ENCODE results near the gene KMT5B. TPM values are rescaled to one million over a fixed set of nuclear protein-coding genes. Genes with fewer than 3 reads are reported as not detected.

KMT5B gene
- total RNA-seq, 1 donor from 2014 or later = 59.4 TPM

- peaks cover 48% of the 10 kb centered on the region for H3K36me3 Mint-ChIP-seq (ENCODE audit: unreplicated experiment)
- H3K4me3 Mint-ChIP-seq (ENCODE audit: unreplicated experiment) = no peak overlapping the region
- TF ChIP-seq, protein P1, sequence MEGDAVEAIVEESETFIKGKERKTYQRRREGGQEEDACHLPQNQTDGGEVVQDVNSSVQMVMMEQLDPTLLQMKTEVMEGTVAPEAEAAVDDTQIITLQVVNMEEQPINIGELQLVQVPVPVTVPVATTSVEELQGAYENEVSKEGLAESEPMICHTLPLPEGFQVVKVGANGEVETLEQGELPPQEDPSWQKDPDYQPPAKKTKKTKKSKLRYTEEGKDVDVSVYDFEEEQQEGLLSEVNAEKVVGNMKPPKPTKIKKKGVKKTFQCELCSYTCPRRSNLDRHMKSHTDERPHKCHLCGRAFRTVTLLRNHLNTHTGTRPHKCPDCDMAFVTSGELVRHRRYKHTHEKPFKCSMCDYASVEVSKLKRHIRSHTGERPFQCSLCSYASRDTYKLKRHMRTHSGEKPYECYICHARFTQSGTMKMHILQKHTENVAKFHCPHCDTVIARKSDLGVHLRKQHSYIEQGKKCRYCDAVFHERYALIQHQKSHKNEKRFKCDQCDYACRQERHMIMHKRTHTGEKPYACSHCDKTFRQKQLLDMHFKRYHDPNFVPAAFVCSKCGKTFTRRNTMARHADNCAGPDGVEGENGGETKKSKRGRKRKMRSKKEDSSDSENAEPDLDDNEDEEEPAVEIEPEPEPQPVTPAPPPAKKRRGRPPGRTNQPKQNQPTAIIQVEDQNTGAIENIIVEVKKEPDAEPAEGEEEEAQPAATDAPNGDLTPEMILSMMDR (IDR thresholded peaks at IDR 0.05) = no peak
- no peak overlapping the region for H3K27ac Mint-ChIP-seq (ENCODE audit: unreplicated experiment)
- no peak for DNase-seq (ENCODE audit: extremely low spot score, unreplicated experiment)
- H3K27me3 Mint-ChIP-seq (ENCODE audit: unreplicated experiment) = no peaks in the 10 kb centered on the region
- peaks cover 4% of the 10 kb centered on the region for H3K4me1 Mint-ChIP-seq (ENCODE audit: unreplicated experiment)
- H3K9me3 Mint-ChIP-seq (ENCODE audit: unreplicated experiment) = no peaks in the 10 kb centered on the region
Measured at GRCh38 chr11:68164437-68164836, 48.7 kb downstream of the KMT5B start.

DNA sequence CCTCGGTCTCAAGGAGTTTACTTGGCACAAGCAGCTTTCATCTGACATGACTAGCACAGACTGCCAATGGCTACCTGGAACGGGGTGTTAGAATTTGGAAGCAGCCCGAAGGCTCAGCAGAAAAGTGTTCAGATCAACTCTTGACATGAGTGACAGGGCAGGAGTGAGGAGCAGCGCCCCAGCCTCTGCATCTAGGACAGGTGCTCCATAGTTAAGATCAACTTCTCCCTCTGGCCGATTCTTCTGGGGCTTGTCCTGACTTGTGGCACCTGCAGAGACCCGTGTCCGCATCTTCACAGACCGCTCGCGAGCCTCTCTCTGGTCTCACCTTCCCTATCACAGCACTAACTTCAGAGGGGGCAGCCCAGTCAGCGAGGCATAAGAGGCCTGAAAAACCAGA is 49.4 kb downstream of the KMT5B start:
- H3K27me3 Mint-ChIP-seq (ENCODE audit: unreplicated experiment) = no peaks in the 10 kb centered on the region
- H3K9me3 Mint-ChIP-seq (ENCODE audit: unreplicated experiment) = no peaks in the 10 kb centered on the region
- no peak overlapping the region for H3K27ac Mint-ChIP-seq (ENCODE audit: unreplicated experiment)
- H3K36me3 Mint-ChIP-seq (ENCODE audit: unreplicated experiment) = peaks cover 52% of the 10 kb centered on the region
- peak; percentile 56 for DNase-seq (ENCODE audit: extremely low spot score, unreplicated experiment)
- H3K4me1 Mint-ChIP-seq (ENCODE audit: unreplicated experiment) = peaks cover 4% of the 10 kb centered on the region
- TF ChIP-seq, protein P1 (IDR thresholded peaks at IDR 0.05) = no peak
- no peak overlapping the region for H3K4me3 Mint-ChIP-seq (ENCODE audit: unreplicated experiment)

DNA sequence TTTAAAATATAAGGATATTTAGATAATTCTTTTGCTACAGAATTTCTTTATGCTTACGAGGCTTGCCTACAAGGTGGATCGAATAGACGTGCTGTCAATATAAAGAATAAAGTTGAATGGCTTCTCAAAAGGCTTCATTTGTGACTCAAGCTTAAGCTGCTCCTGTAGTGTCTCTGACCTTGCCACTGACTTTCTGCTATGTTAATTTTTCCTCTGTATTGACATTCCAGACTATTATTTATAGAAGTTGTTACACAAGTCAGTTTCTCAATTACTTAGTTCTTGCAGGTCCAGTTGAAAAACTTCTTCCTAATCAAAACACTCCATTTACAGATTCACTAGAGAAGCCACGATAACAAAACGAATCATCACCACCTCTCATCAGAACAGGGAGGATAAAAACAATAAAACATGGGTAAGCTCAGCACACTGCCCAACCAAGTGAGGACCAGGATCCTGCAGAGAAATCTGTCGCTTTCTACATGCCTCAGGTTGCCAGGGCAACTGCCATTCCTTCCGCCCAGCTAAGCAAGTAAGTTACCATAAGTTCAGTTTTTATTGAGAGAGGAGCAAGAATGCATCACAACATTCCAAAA is 52.9 kb downstream of the KMT5B start:
- Mint-ChIP-seq H3K27ac (ENCODE audit: unreplicated experiment) (no peak overlapping the region), H3K9me3 (ENCODE audit: unreplicated experiment) (no peaks in the 10 kb centered on the region), H3K4me1 (ENCODE audit: unreplicated experiment) (peaks cover 4% of the 10 kb centered on the region), H3K36me3 (ENCODE audit: unreplicated experiment) (peaks cover 58% of the 10 kb centered on the region), H3K4me3 (ENCODE audit: unreplicated experiment) (no peak overlapping the region), H3K27me3 (ENCODE audit: unreplicated experiment) (no peaks in the 10 kb centered on the region)
- TF ChIP-seq, protein P1 (IDR thresholded peaks at IDR 0.05) = no peak
- no peak for DNase-seq (ENCODE audit: extremely low spot score, unreplicated experiment)

- TF ChIP-seq, protein P1 (IDR thresholded peaks at IDR 0.05) = no peak
- H3K27me3 Mint-ChIP-seq (ENCODE audit: unreplicated experiment) = no peaks in the 10 kb centered on the region
- peaks cover 63% of the 10 kb centered on the region for H3K36me3 Mint-ChIP-seq (ENCODE audit: unreplicated experiment)
- peaks cover 4% of the 10 kb centered on the region for H3K4me1 Mint-ChIP-seq (ENCODE audit: unreplicated experiment)
- DNase-seq (ENCODE audit: extremely low spot score, unreplicated experiment) = no peak
- no peaks in the 10 kb centered on the region for H3K9me3 Mint-ChIP-seq (ENCODE audit: unreplicated experiment)
- H3K4me3 Mint-ChIP-seq (ENCODE audit: unreplicated experiment) = no peak overlapping the region
- no peak overlapping the region for H3K27ac Mint-ChIP-seq (ENCODE audit: unreplicated experiment)
Measured at GRCh38 chr11:68159665-68160064, 53.4 kb downstream of the KMT5B start.

DNA sequence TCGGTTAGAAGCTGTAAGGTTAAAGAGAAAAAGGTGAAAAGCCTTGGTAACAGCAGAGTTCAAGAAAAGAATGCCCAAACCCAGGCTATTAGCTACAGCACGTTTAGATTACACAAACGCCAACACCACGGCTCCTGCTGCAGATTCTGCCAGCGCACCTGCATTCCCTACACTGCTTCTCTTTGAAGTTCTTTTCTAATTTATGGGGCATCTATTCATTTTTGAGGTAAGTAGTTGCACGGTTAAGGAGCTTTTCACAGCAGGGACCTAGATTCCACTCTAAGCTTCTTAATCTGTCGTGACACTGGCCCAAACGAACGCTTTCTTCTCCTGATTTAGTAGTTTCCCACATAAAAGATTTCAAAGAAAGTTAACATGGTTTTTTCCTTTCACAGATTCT is 53.9 kb downstream of the KMT5B start:
- TF ChIP-seq, protein P1 (IDR thresholded peaks at IDR 0.05) = no peak
- Mint-ChIP-seq H3K9me3 (ENCODE audit: unreplicated experiment) (no peaks in the 10 kb centered on the region), H3K27ac (ENCODE audit: unreplicated experiment) (no peak overlapping the region), H3K4me1 (ENCODE audit: unreplicated experiment) (peaks cover 4% of the 10 kb centered on the region), H3K36me3 (ENCODE audit: unreplicated experiment) (peaks cover 64% of the 10 kb centered on the region), H3K27me3 (ENCODE audit: unreplicated experiment) (no peaks in the 10 kb centered on the region), H3K4me3 (ENCODE audit: unreplicated experiment) (no peak overlapping the region)
- DNase-seq (ENCODE audit: extremely low spot score, unreplicated experiment) = no peak

Data from osteocyte (in vitro differentiated cells).